OCI-LY3 (cell line): ENCODE results near the gene PROSER3.

Experiments
- CTCF ChIP-seq: fragments of 200-600, 300-600 bp; sonication (generic); IDR thresholded peaks from 2 replicates; pipeline ENCODE4 v1.5.1; 2014; ENCODE audit warnings: antibody characterized with exemption, low read length, low read depth
- EZH2phosphoT487 ChIP-seq: fragments of 200-600 bp; shearing (Covaris generic); IDR thresholded peaks from 2 replicates; pipeline ENCODE4 v1.6.1; 2018; ENCODE audit warnings: antibody characterized with exemption, mixed run types, low read depth

- no peak for TF ChIP-seq CTCF
- TF ChIP-seq EZH2phosphoT487 = no peak
Observed at GRCh38 chr19:35738887-35739229, 19.1 kb upstream of the PROSER3 start.
